Astrocyte (in vitro differentiated cells and primary cell): ENCODE data around the gene RAB30. TPM values are rescaled to one million over a fixed set of nuclear protein-coding genes. Genes with fewer than 3 reads are reported as not detected.
"Not testable (repeated sequence)": the region's sequence is repeated elsewhere in the genome, so short reads cannot be mapped to it uniquely, and the experiment has no call there.

Experiments
- DNase-seq: peaks from one replicate; pipeline ENCODE4 v3.0.0-alpha.2; 2010; ENCODE audit warnings: low read depth
- FAIRE-seq: peaks from 2 replicates; lab custom pipeline; 2011; peaks lifted over from hg19 to GRCh38; lab: Jason Lieb, UNC
- H2AFZ ChIP-seq: 2 replicates; pipeline ENCODE4 v1.6.0; 2012; ENCODE audit warnings: low read depth, low read length, inconsistent platforms
- H3K27ac ChIP-seq: 2 replicates; pipeline ENCODE4 v1.5.1; 2011; ENCODE audit warnings: low read depth, low read length, inconsistent platforms
- H3K27me3 ChIP-seq: 2 replicates; pipeline ENCODE4 v1.6.0; 2011; ENCODE audit warnings: low read length, inconsistent platforms; ENCODE audit not compliant: insufficient read depth
- H3K36me3 ChIP-seq: 2 replicates; pipeline ENCODE4 v1.5.1; 2011; ENCODE audit warnings: low read length, inconsistent platforms; ENCODE audit not compliant: insufficient read depth
- H3K4me1 ChIP-seq: 2 replicates; pipeline ENCODE4 v1.5.1; 2011; ENCODE audit warnings: low read length, inconsistent platforms; ENCODE audit not compliant: insufficient read depth
- H3K4me2 ChIP-seq: 2 replicates; pipeline ENCODE4 v1.6.0; 2012; ENCODE audit warnings: low read length, inconsistent platforms
- H3K4me3 ChIP-seq: 2 replicates; pipeline ENCODE4 v1.5.1; 2011; ENCODE audit warnings: low read depth, mild to moderate bottlenecking, low read length, inconsistent platforms; ENCODE audit not compliant: insufficient read depth
- H3K79me2 ChIP-seq: 2 replicates; pipeline ENCODE4 v1.6.0; 2012; ENCODE audit warnings: mild to moderate bottlenecking, low read length, inconsistent platforms; ENCODE audit not compliant: insufficient read depth
- H3K9ac ChIP-seq: 2 replicates; pipeline ENCODE4 v1.6.0; 2012; ENCODE audit warnings: mild to moderate bottlenecking, low read length, inconsistent platforms
- H3K9me3 ChIP-seq: 2 replicates; pipeline ENCODE4 v1.5.1; 2012; ENCODE audit warnings: low read depth, mild to moderate bottlenecking, low read length, inconsistent platforms; ENCODE audit not compliant: insufficient read depth
- H4K20me1 ChIP-seq: 2 replicates; pipeline ENCODE4 v1.6.0; 2012; ENCODE audit warnings: low read length, inconsistent platforms; ENCODE audit not compliant: insufficient read depth
- H3K27ac Mint-ChIP-seq: one replicate; pipeline ENCODE4 v1.8.0; 2021; ENCODE audit warnings: mild to moderate bottlenecking, mixed read lengths; ENCODE audit not compliant: unreplicated experiment
- H3K27me3 Mint-ChIP-seq: one replicate; pipeline ENCODE4 v1.8.0; 2021; ENCODE audit warnings: low read depth, mixed read lengths; ENCODE audit not compliant: unreplicated experiment
- H3K36me3 Mint-ChIP-seq: one replicate; pipeline ENCODE4 v1.8.0; 2021; ENCODE audit warnings: low read depth, mixed read lengths; ENCODE audit not compliant: unreplicated experiment
- H3K4me1 Mint-ChIP-seq: one replicate; pipeline ENCODE4 v1.8.0; 2021; ENCODE audit warnings: low read depth, mixed read lengths; ENCODE audit not compliant: unreplicated experiment
- H3K4me3 Mint-ChIP-seq: one replicate; pipeline ENCODE4 v1.8.0; 2021; ENCODE audit warnings: mild to moderate bottlenecking, moderate library complexity, mixed read lengths; ENCODE audit not compliant: unreplicated experiment
- H3K9me3 Mint-ChIP-seq: one replicate; pipeline ENCODE4 v1.8.0; 2021; ENCODE audit warnings: mild to moderate bottlenecking, mixed read lengths; ENCODE audit not compliant: unreplicated experiment
- EZH2 ChIP-seq: IDR thresholded peaks from 2 replicates; pipeline ENCODE4 v1.6.1; 2012; ENCODE audit warnings: mild to moderate bottlenecking, low read length, inconsistent platforms; ENCODE audit not compliant: insufficient read depth
- total RNA-seq: library from RNA; stranded (reverse); gene quantifications from 2 replicates; pipeline ENCODE4 v1.2.1, GENCODE V29; 2021
- TF ChIP-seq, protein P1 (sequence below): IDR thresholded peaks from 2 replicates; pipeline ENCODE4 v1.5.1; 2011; ENCODE audit warnings: low read depth, mild to moderate bottlenecking, inconsistent platforms, low read length, moderate library complexity; ENCODE audit not compliant: insufficient read depth

The RAB30 gene
- total RNA-seq, 1 donor from 2014 or later = 40.0 TPM

- Mint-ChIP-seq H3K9me3 (peaks cover 3% of the 10 kb centered on the region), H3K4me1 (no peaks in the 10 kb centered on the region), H3K36me3 (no peaks in the 10 kb centered on the region), H3K27me3 (no peaks in the 10 kb centered on the region), H3K4me3 (no peak overlapping the region), H3K27ac (no peak overlapping the region)
- no peak for TF ChIP-seq EZH2
- TF ChIP-seq, protein P1, sequence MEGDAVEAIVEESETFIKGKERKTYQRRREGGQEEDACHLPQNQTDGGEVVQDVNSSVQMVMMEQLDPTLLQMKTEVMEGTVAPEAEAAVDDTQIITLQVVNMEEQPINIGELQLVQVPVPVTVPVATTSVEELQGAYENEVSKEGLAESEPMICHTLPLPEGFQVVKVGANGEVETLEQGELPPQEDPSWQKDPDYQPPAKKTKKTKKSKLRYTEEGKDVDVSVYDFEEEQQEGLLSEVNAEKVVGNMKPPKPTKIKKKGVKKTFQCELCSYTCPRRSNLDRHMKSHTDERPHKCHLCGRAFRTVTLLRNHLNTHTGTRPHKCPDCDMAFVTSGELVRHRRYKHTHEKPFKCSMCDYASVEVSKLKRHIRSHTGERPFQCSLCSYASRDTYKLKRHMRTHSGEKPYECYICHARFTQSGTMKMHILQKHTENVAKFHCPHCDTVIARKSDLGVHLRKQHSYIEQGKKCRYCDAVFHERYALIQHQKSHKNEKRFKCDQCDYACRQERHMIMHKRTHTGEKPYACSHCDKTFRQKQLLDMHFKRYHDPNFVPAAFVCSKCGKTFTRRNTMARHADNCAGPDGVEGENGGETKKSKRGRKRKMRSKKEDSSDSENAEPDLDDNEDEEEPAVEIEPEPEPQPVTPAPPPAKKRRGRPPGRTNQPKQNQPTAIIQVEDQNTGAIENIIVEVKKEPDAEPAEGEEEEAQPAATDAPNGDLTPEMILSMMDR = no peak
- Histone ChIP-seq H2AFZ (no peak overlapping the region), H3K27me3 (no peaks in the 10 kb centered on the region), H3K9me3 (no peaks in the 10 kb centered on the region), H3K4me3 (no peak overlapping the region), H3K36me3 (no peaks in the 10 kb centered on the region), H3K9ac (no peak overlapping the region), H3K27ac (no peak overlapping the region), H3K4me2 (no peak overlapping the region), H3K79me2 (no peaks in the 10 kb centered on the region), H4K20me1 (no peaks in the 10 kb centered on the region), H3K4me1 (no peaks in the 10 kb centered on the region)
- DNase-seq (no peak), FAIRE-seq (no peak)
These were observed 110.9 kb downstream of the RAB30 start for GRCh38 chr11:82960779-82961143.

GRCh38 chr11:82959987-82960778 lies 111.5 kb downstream of the RAB30 start:
- Histone ChIP-seq H3K9me3 (no peaks in the 10 kb centered on the region), H2AFZ (no peak overlapping the region), H3K36me3 (no peaks in the 10 kb centered on the region), H3K27me3 (no peaks in the 10 kb centered on the region), H3K79me2 (no peaks in the 10 kb centered on the region), H3K27ac (no peak overlapping the region), H3K4me2 (no peak overlapping the region), H3K9ac (no peak overlapping the region), H3K4me1 (no peaks in the 10 kb centered on the region), H3K4me3 (no peak overlapping the region), H4K20me1 (no peaks in the 10 kb centered on the region)
- Mint-ChIP-seq H3K27me3 (no peaks in the 10 kb centered on the region), H3K9me3 (peaks cover 5% of the 10 kb centered on the region), H3K4me1 (no peaks in the 10 kb centered on the region), H3K36me3 (no peaks in the 10 kb centered on the region), H3K27ac (no peak overlapping the region), H3K4me3 (no peak overlapping the region)
- no peak for FAIRE-seq
- TF ChIP-seq EZH2 = no peak
- TF ChIP-seq, protein P1 = no peak
- DNase-seq = no peak

GRCh38 chr11:82955736-82956453 lies 115.8 kb downstream of the RAB30 start:
- not testable (repeated sequence) for H3K27me3 ChIP-seq, H3K4me3 Mint-ChIP-seq, DNase-seq, H3K9ac ChIP-seq, H4K20me1 ChIP-seq, H3K36me3 Mint-ChIP-seq, H3K27me3 Mint-ChIP-seq, H3K9me3 ChIP-seq, H3K4me1 Mint-ChIP-seq, H3K36me3 ChIP-seq, H3K79me2 ChIP-seq, H3K4me3 ChIP-seq, H3K27ac ChIP-seq, H3K4me1 ChIP-seq, FAIRE-seq
- H2AFZ ChIP-seq = peak overlapping the region; percentile 32
- Mint-ChIP-seq H3K9me3 (peaks cover 20% of the 10 kb centered on the region), H3K27ac (peak overlapping the region; percentile 36)
- peak overlapping the region; percentile 8 for H3K4me2 ChIP-seq

GRCh38 chr11:82950502-82950901 lies 121.2 kb downstream of the RAB30 start:
- H3K4me1 ChIP-seq, H3K27ac Mint-ChIP-seq, H3K9me3 ChIP-seq, H3K4me1 Mint-ChIP-seq, H3K36me3 ChIP-seq, H3K79me2 ChIP-seq, H3K4me2 ChIP-seq, H3K36me3 Mint-ChIP-seq, H3K4me3 ChIP-seq, FAIRE-seq, H2AFZ ChIP-seq, DNase-seq, H4K20me1 ChIP-seq, H3K9ac ChIP-seq, H3K27ac ChIP-seq, H3K27me3 Mint-ChIP-seq, H3K27me3 ChIP-seq, H3K4me3 Mint-ChIP-seq: not testable (repeated sequence)
- H3K9me3 Mint-ChIP-seq = peaks cover 17% of the 10 kb centered on the region
